Small intestine (tissue), 7 donors: ENCODE results near the gene FBLN1. TPM values are rescaled to one million over a fixed set of nuclear protein-coding genes. Genes with fewer than 3 reads are reported as not detected.
"Not testable (repeated sequence)": the region's sequence is repeated elsewhere in the genome, so short reads cannot be mapped to it uniquely, and the experiment has no call there.

ENCODE experiments used
- DNase-seq, 2 donors: peaks; one replicate each; pipeline versions ENCODE4 v3.0.0 to v3.0.0-alpha.2; 2013
- FAIRE-seq: peaks from 2 replicates; lab custom pipeline; 2012; peaks lifted over from hg19 to GRCh38; lab: Jason Lieb, UNC
- H3K27ac ChIP-seq, 3 donors: one replicate each; pipeline ENCODE4 v1.5.1; 2013; ENCODE audit warnings: low read length in 2 of 3, mild to moderate bottlenecking in 2 of 3, control low read depth in 1 of 3, inconsistent platforms in 1 of 3, low read depth in 1 of 3, moderate library complexity in 1 of 3
- H3K27me3 ChIP-seq, 3 donors: one replicate each; pipeline ENCODE4 v1.6.1; 2013; ENCODE audit warnings: low read length in 3 of 3, inconsistent platforms in 1 of 3; ENCODE audit not compliant: control insufficient read depth in 3 of 3, insufficient read depth in 3 of 3
- H3K36me3 ChIP-seq, 3 donors: one replicate each; pipeline ENCODE4 v1.6.1; 2013; ENCODE audit warnings: low read length in 3 of 3, inconsistent platforms in 1 of 3, low read depth in 1 of 3, mild to moderate bottlenecking in 1 of 3, moderate library complexity in 1 of 3; ENCODE audit not compliant: control insufficient read depth in 3 of 3, insufficient read depth in 2 of 3
- H3K4me1 ChIP-seq, 3 donors: one replicate each; pipeline ENCODE4 v1.6.1; 2013; ENCODE audit warnings: low read length in 2 of 3, inconsistent platforms in 1 of 3, low read depth in 1 of 3, mild to moderate bottlenecking in 1 of 3, moderate library complexity in 1 of 3; ENCODE audit not compliant: control insufficient read depth in 3 of 3, insufficient read depth in 2 of 3
- H3K4me3 ChIP-seq, 3 donors: one replicate each; pipeline ENCODE4 v1.5.1; 2013; ENCODE audit warnings: low read length in 3 of 3, control low read depth in 1 of 3, inconsistent platforms in 1 of 3, low read depth in 1 of 3, mild to moderate bottlenecking in 1 of 3, moderate library complexity in 1 of 3
- H3K9me3 ChIP-seq, 2 donors: one replicate each; pipeline ENCODE4 v1.6.1; 2013; ENCODE audit warnings: low read depth in 1 of 2, low read length in 1 of 2; ENCODE audit not compliant: control insufficient read depth in 2 of 2, insufficient read depth in 1 of 2
- WGBS, 3 donors: extraction: QIAGEN DNeasy Blood & Tissue Kit; methylation state at CpG; one replicate each; pipeline ENCODE4 v1.1.7; 2013; 5-methylcytosine and 5-hydroxymethylcytosine counted together
- polyA plus RNA-seq, 4 donors: library from polyadenylated mRNA; stranded (reverse) in 3 of 4; unstranded in 1 of 4; fragments of 200-250 nt in 3 of 4; fragments of 120-200 nt in 1 of 4; gene quantifications; one replicate each; pipeline versions ENCODE4 v1.2.1 to v1.2.3, GENCODE V29; 2013
- donor health status: healthy with polysubstance abuse.
- donor health status: control.
- donor health status: control.
- donor health status: Bipolar disorder and iron deficiency.
- donor health status: healthy.

FBLN1 gene
- polyA plus RNA-seq, 4 donors = 0.89 to 144 (median 55.0) TPM

- WGBS, 3 donors = 91 to 96% (median 93%) methylated on average over 13 of the region's 13 CpGs
- Histone ChIP-seq H3K4me1 (no peaks in the 10 kb centered on the region), H3K9me3 (peaks cover 0 to under 1% of the 10 kb centered on the region in 2 donors), H3K36me3 (no peaks in the 10 kb centered on the region), H3K27ac (no peak overlapping the region), H3K27me3 (no peaks in the 10 kb centered on the region), H3K4me3 (no peak overlapping the region)
- no peak for DNase-seq
- FAIRE-seq = no peak
These were observed 44.2 kb upstream of the FBLN1 start for GRCh38 chr22:45458532-45458931.

- 86 to 91% (median 91%) methylated on average over 8 of the region's 8 CpGs for WGBS, 3 donors
- FAIRE-seq = no peak
- Histone ChIP-seq H3K27ac (peak overlapping the region in 1 of 3 donors; percentile 51), H3K4me1 (no peaks in the 10 kb centered on the region), H3K4me3 (no peak overlapping the region), H3K9me3 (peaks cover 0 to 3% of the 10 kb centered on the region in 2 donors), H3K27me3 (no peaks in the 10 kb centered on the region), H3K36me3 (no peaks in the 10 kb centered on the region)
- DNase-seq = no peak
These were observed 43.4 kb upstream of the FBLN1 start for GRCh38 chr22:45459235-45459634.

DNA sequence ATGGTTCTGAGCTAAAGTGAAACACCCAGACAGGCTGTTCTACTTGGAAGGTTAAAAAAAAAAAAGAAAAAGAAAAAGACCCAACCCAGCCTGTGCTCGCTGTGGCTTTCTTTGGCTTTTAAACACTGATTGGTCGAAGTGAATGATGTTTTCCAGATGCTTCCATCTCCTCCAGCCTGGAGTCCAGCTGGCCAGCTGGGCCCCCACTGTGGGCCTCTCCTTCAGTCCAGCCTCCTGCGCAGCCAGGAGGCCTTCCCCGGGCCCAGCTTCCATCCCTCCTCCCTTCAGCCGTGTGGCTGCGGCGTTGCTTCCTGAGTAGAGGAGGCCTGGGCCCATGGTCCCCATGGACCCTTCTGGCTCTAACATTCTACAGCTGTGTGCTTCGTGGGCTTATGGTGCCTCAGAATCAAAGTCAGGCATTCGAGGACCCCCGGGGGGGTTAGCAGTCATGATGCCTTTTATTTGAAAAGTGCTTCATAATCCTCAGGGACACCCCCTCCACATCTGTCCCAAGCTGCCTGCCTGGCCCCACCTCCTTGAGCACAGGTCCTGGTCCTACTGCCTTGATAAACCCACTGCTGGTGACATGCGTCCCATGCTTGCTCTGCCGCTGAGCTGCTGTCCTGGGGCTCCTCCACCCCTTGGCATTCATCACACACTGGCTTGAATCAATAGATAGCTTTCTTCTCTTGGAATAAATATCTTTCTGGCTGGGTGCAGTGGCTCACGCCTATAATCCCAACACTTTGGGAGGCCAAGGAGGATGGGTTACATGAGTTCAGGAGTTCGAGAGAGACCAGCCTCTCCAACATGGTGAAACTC is 42.2 kb upstream of the FBLN1 start:
- Histone ChIP-seq H3K4me1 (no peaks in the 10 kb centered on the region), H3K27ac (peak overlapping the region in 2 of 3 donors; percentile 21 to 45), H3K36me3 (no peaks in the 10 kb centered on the region), H3K4me3 (no peak overlapping the region), H3K27me3 (no peaks in the 10 kb centered on the region), H3K9me3 (peaks cover 0 to 3% of the 10 kb centered on the region in 2 donors)
- no peak for FAIRE-seq
- 61 to 79% (median 76%) methylated on average over 14 of the region's 14 CpGs for WGBS, 3 donors
- peak in 1 of 2 donors; percentile 46 for DNase-seq

GRCh38 chr22:45462034-45462655 is 40.5 kb upstream of the FBLN1 start:
- H3K9me3 ChIP-seq = peaks cover 0 to 3% of the 10 kb centered on the region in 2 donors
- H3K27ac ChIP-seq = no peak overlapping the region
- H3K27me3 ChIP-seq = no peaks in the 10 kb centered on the region
- no peaks in the 10 kb centered on the region for H3K36me3 ChIP-seq
- DNase-seq (peak in 1 of 2 donors; percentile 53), FAIRE-seq (no peak)
- WGBS, 3 donors = 62 to 82% (median 75%) methylated on average over 6 of the region's 6 CpGs
- no peak overlapping the region for H3K4me3 ChIP-seq
- no peaks in the 10 kb centered on the region for H3K4me1 ChIP-seq

- DNase-seq, H3K36me3 ChIP-seq, H3K4me3 ChIP-seq, H3K27ac ChIP-seq, H3K4me1 ChIP-seq, FAIRE-seq, H3K27me3 ChIP-seq: not testable (repeated sequence)
- WGBS, 3 donors = 87 to 93% (median 89%) methylated on average over 3 of the region's 3 CpGs
- peaks cover 0 to 10% of the 10 kb centered on the region in 2 donors for H3K9me3 ChIP-seq
These were observed 39.0 kb upstream of the FBLN1 start for GRCh38 chr22:45463691-45464090.

- H3K4me3 ChIP-seq = no peak overlapping the region
- H3K9me3 ChIP-seq = peaks cover 0 to 10% of the 10 kb centered on the region in 2 donors
- FAIRE-seq = no peak
- DNase-seq = no peak
- no peak overlapping the region for H3K27ac ChIP-seq
- no peaks in the 10 kb centered on the region for H3K27me3 ChIP-seq
- no peaks in the 10 kb centered on the region for H3K4me1 ChIP-seq
- H3K36me3 ChIP-seq = no peaks in the 10 kb centered on the region
- WGBS, 3 donors = 70 to 79% (median 72%) methylated on average over 3 of the region's 3 CpGs
These were observed 37.0 kb upstream of the FBLN1 start for GRCh38 chr22:45465633-45466032.

DNA sequence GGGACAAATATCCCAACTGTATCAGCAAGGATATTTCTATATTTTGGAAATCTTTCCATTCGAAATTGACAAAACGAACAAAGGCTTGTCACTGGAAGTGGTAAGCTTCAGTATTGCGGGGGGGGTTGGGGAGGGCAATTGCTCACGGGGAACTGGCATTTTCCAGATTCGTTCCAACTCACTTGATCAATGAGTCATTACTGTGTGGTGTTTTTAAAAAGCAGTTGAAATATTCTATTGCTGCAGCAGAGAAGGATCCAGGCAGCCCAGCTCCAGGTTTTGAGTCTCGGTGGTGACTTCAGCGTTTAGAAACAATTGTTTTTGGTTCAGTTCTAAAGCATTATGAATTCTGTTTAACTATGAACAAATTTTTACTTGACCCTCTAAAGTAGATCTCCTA is 33.8 kb upstream of the FBLN1 start:
- H3K9me3 ChIP-seq = peaks cover 0 to 7% of the 10 kb centered on the region in 2 donors
- H3K4me3 ChIP-seq = no peak overlapping the region
- no peak for DNase-seq
- H3K4me1 ChIP-seq = no peaks in the 10 kb centered on the region
- WGBS, 3 donors = 67 to 71% (median 71%) methylated on average over 7 of the region's 7 CpGs
- H3K27me3 ChIP-seq = no peaks in the 10 kb centered on the region
- no peak for FAIRE-seq
- no peaks in the 10 kb centered on the region for H3K36me3 ChIP-seq
- no peak overlapping the region for H3K27ac ChIP-seq

DNA sequence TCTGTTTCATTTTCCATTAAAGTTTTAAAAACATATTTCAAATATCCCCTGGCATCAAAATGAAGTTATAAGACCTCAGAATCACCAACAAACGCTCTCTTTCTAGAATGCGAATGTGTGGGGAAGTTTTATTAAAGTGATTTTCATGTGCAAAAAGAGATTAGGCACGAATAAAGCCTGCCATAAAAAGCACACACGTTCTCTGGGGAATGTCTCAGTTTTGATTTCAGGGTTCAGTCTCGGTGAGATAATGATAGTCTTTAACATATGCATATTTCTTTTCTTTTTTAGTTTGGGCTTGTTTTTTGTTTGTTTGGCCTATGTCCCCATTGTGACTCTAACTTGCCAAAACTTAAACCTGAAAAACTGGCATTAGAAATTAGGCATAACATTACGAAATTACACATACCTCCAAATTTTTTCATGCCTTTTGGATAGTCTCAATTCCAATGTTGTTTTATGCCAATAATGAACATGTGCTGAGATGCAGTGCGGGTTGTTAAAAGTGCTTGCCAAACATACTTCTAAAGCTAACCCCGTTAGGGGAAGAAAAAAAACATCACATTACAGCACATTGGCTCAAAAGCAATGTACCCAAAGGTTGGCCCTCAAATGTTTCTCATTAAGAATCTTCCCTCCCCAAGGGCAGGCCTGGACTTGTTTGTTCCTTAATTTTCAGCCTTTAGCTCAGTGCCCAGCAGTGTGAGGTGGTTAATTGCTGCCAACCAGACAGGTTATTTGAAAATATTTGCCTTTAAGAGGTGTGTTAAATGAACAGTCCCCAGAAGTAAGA is 33.2 kb upstream of the FBLN1 start:
- no peak for FAIRE-seq
- Histone ChIP-seq H3K9me3 (peaks cover 0 to 7% of the 10 kb centered on the region in 2 donors), H3K4me3 (no peak overlapping the region), H3K27me3 (no peaks in the 10 kb centered on the region), H3K36me3 (no peaks in the 10 kb centered on the region), H3K27ac (no peak overlapping the region), H3K4me1 (no peaks in the 10 kb centered on the region)
- WGBS, 3 donors = 51 to 61% (median 58%) methylated on average over 8 of the region's 8 CpGs
- no peak for DNase-seq
